ENCODE measurements around the gene BLOC1S6. TPM values are rescaled to one million over a fixed set of nuclear protein-coding genes. Genes with fewer than 3 reads are reported as not detected.

Gene BLOC1S6
- total and polyA plus RNA-seq, 2 of the 8 experiments (the other 6 are each of a cell fraction or from before 2014, with no cell fraction given) = 4.5 to 28.8 TPM

- no peak overlapping the region for H4K91ac ChIP-seq (replicated peaks; ENCODE audit: insufficient read length, low read length)
- H2AFZ ChIP-seq (ENCODE audit: low read length) = no peak overlapping the region
- WGBS, 2 experiments (ENCODE audit: extremely low coverage in 1 of 2, insufficient coverage in 1 of 2, insufficient read length in 1 of 2, insufficient replicate concordance in 2 of 2, low coverage in 1 of 2, low lambda C conversion rate in 2 of 2, missing lambda C conversion rate in 1 of 2) = 71% methylated on average over 6 of the region's 6 CpGs; no CpG with 5 or more reads in 1 of the 2 experiments
- peaks cover 3% of the 10 kb centered on the region; the same call in 1 of the 2 replicates for H3K79me1 ChIP-seq (ENCODE audit: low read depth, low read length)
- peaks cover 3 to 12% (median 7%) of the 10 kb centered on the region in 4 experiments; a peak in 4 of 7 replicates for H3K4me1 ChIP-seq (replicated peaks in 1 of 4; ENCODE audit: control insufficient read depth in 3 of 4, insufficient read depth in 4 of 4, low read length in 3 of 4)
- H4K8ac ChIP-seq (ENCODE audit: extremely low read depth, insufficient read depth, low read length) = no peak overlapping the region
- no peak overlapping the region for H4K5ac ChIP-seq (ENCODE audit: insufficient read length, low read depth, low read length)
- no peak overlapping the region for H2BK120ac ChIP-seq (replicated peaks; ENCODE audit: low read depth, low read length)
- H4K20me1 ChIP-seq (replicated peaks in 1 of 2; ENCODE audit: control insufficient read depth in 1 of 2, insufficient read depth in 2 of 2, low read length in 2 of 2) = no peaks in the 10 kb centered on the region
- H3K4me3 ChIP-seq (ENCODE audit: extremely low read depth in 1 of 4, insufficient read depth in 2 of 4, low read depth in 3 of 4, low read length in 4 of 4) = peak overlapping the region; percentile 79 to 87 (median 83)
- FAIRE-seq (no peak), DNase-seq (ENCODE audit: low read depth in 1 of 2, low spot score in 2 of 2) (no peak)
- no peaks in the 10 kb centered on the region; a peak in 1 of 8 replicates for H3K36me3 ChIP-seq (ENCODE audit: control insufficient read depth in 2 of 4, insufficient read depth in 4 of 4, low read length in 3 of 4)
- no peaks in the 10 kb centered on the region for H3K27me3 ChIP-seq (replicated peaks in 1 of 4; ENCODE audit: control insufficient read depth in 3 of 4, extremely low read depth in 1 of 4, insufficient read depth in 3 of 4, low read length in 3 of 4)
- no peak overlapping the region for H3K23ac ChIP-seq (ENCODE audit: insufficient read length)
- CTCF ChIA-PET (ENCODE audit: partially characterized antibody) = interaction anchor here (0.5 to 6.1 kb wide), 6 partner anchors 14 to 186 kb away, joined by 3 to 33 read pairs (median 6); a partner anchor contains a TSS
- H3K27ac ChIP-seq (ENCODE audit: low read depth, low read length) = peak overlapping the region; percentile 98; the same call in 1 of the 2 replicates
- H2BK12ac ChIP-seq (ENCODE audit: low read depth, low read length) = no peak overlapping the region; the same call in 1 of the 2 replicates
- peaks cover 7% of the 10 kb centered on the region; the same call in 1 of the 2 replicates for H3K23me2 ChIP-seq (ENCODE audit: low read depth, low read length)
- no peak overlapping the region for H3K56ac ChIP-seq (replicated peaks; ENCODE audit: insufficient read length, low read depth, low read length)
- H2BK20ac ChIP-seq (ENCODE audit: low read length) = no peak overlapping the region
- POLR2A ChIA-PET (ENCODE audit: partially characterized antibody) = interaction anchor here (0.9 to 3.8 kb wide), 12 partner anchors 9 to 390 kb away, joined by 3 to 31 read pairs (median 5); a partner anchor contains a TSS
- no peak overlapping the region for H3K14ac ChIP-seq (ENCODE audit: insufficient read length)
- H3K4ac ChIP-seq (replicated peaks; ENCODE audit: insufficient read length, low read depth, low read length) = no peak overlapping the region
- no peak overlapping the region for H2BK5ac ChIP-seq (ENCODE audit: low read depth, low read length)
- peaks cover 11 to 43% of the 10 kb centered on the region in 2 experiments; a peak in 3 of 4 replicates for H3K79me2 ChIP-seq (ENCODE audit: control insufficient read depth in 1 of 2, insufficient read depth in 2 of 2, low read length in 2 of 2)
- peak overlapping the region; percentile 81 to 98 (median 96) for H3K9ac ChIP-seq (replicated peaks in 1 of 4; ENCODE audit: extremely low read depth in 1 of 4, low read depth in 3 of 4, low read length in 3 of 4)
- H3K9me3 ChIP-seq (ENCODE audit: insufficient read depth in 2 of 2, low read depth in 1 of 2, low read length in 1 of 2) = no peaks in the 10 kb centered on the region
- H2AK5ac ChIP-seq (ENCODE audit: low read depth, low read length) = no peak overlapping the region
- peak overlapping the region; percentile 87 to 89 for H3K4me2 ChIP-seq (ENCODE audit: insufficient read depth in 1 of 2, low read depth in 2 of 2, low read length in 2 of 2)
- no peak overlapping the region for H3K18ac ChIP-seq (ENCODE audit: extremely low read depth, low read length)
- H2BK15ac ChIP-seq (ENCODE audit: low read length) = no peak overlapping the region
- no peak for TF ChIP-seq ASH2L (IDR thresholded peaks at IDR 0.05; ENCODE audit: low read length)
Observed at GRCh38 chr15:45588219-45588875, 1.2 kb downstream of the BLOC1S6 start.

All from H1 (cell line).